Measurements from ENCODE around the gene CYB5D1.

The CYB5D1 gene

DNA sequence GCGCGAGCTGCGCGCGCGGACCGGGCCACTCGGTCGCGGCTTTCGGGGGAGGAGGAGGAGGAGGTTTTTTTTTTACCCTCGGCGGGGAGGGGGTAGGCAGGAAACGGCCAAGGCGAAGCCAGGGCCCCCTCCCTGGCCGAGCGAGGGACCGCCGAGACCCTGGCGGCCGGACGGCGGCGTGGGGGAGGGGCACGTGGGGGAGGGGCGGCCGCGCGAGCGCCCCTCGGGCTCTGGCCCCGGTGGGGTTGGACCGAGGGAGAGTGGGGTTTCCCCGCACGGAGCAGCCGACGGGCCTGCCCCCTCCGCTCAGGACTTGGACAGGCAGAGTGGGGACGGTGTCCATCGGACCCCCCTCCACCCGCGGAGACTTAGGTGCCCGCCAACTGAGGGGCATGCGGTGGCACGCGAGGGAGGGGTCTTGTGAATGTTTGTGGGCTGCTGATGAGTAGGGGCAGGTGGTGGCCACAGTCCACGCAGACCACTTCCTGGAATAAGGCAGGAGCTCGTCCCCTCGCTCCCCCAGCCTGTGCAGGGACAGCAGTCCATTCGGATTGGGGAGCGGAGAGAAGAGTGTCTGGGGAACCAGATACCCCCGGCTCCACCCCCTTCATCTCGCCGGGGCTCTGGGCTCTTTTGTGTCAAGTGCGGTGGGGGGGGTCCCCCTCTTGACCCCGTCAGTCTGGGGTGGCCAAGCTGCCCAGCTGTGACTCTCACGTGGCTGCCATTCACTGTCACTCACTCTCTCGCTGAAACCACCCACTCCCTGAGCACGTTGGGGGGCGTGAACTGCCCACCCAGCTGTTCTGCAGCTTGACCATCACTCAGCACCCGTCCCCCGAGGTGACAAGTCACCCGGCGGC lies 27.8 kb downstream of the CYB5D1 start:
- DNase-seq (ENCODE audit: low spot score), result peak; percentile 30

DNA sequence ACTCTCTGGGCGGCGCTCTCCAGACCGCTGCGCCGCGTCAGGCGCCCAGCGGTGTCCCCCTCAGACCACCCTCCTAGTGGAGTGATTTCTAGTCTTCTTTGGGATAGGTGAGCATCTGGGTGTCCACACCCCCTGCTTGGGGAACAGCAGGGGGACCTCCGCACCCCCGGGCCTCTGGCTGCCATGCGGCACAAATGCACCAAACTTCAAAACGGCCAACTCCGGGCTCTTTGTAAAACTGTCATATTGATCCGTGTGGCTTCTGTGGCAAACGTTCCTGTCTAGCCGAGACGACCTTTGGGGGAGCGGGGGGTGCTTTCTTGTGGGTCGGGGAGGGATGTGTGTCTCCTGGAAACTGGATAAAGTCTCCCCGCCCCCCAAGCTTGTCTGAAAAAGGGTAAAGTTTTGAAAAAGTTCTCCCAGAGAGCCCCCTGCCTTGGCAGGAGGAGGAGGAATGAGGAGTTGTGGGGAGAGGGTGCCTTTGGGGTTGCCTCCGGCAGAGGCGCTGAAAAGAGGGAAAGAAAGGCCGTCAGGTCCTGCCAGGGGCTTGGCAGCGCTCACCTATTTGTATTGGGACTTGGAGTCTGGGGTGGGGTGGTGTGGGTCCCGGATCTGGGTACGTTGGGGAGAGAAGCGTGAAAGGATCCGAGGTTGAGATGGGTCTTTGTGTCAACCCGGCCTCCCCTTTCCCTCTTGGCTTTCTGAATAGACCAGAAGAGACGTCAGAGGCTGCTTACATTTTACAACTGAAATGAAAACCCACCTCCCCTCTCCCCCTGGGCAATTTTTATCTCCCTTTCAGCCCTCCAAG lies 28.6 kb downstream of the CYB5D1 start:
- peak; percentile 56 for DNase-seq (ENCODE audit: low spot score)

DNA sequence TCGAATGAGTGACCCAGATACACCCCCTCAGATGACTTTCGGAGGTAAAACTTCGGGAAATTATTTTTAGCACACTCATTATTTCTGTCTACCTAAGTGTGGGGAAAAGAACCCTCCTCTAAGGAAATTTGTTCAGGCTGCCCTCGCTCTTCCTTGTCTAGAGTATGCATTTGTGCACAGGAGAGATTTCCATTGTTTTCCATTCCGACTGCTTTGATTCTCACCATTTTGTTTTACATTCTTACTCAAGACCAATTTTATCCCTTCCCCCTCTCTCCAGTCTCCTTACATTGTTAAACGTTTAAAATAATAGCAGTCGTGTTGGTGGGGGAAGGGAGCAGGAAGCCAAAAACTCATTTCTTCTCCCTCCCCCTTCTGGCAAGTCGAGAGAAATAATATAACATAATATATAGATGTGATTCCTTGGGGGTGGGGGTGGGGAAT lies 29.3 kb downstream of the CYB5D1 start:
- no peak for DNase-seq (ENCODE audit: low spot score)

DNA sequence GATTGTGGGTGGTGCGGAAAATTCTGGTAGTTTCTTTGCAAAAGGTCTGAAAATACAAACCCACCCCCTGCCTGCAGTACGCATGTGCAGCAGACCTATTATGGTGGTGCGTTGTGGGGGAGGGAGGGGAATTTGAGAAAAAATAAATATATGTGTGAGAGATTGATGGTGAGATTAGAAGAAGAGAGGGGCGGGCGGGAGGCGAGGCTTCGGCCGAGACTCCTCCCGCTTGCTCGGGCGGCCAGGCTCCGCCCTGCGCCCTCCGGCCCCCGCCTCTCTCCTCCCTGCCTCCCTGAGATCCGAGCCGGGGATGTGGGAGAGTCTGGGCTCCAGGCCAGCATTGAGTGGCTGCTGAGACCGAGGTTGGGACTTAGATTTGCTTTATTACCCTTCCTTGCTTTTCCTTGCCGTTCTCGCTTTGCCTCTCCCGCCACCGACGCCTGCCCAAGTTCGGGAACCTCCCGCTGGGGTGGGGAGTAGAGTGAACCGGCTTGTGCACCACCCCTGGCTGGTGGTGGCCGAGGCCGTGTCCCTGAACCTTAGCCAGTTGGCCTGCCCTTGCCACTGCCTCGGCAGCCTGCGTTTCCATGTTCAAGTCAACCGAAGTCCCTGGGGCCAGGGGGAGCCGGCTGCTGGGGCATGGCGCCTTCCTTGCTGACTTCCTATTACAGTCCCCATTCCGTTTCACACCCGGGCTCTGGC lies 29.8 kb downstream of the CYB5D1 start:
- DNase-seq (ENCODE audit: low spot score), result peak; percentile 96

DNA sequence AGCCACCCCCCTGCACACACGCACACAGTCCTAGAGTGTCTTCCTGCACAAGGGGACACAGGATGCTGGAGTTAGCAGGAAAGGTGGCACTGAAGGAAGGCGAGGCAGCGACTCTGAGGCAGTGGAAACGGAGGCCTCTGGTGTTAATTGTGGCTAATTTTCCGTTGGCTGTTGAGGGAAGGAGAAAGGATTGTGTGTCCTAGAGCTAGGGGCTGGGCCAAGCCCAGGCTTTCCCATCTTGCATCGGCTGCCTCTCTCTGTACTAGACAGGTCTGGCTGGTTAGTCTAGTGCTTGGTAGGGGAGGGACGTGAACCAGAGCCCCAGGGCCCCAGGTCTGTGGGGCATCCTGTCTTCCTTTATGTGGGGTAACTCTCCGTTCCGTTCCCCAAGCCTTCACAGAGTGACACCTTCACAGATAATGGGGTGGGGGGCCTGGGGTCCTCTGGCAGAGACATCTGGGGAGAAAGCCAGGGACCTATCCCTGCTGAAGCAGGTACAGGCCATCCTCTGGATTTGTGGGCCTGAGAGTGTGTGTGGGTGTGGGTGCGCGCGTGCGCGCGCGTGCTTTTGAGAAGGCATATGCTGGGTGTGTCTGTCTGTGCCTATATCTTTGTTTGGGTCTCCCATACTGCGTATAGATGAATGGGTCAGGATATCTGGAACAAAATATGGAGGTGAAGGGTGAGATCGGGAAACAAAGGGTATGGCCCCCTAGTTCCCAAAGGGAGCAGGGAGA lies 30.5 kb downstream of the CYB5D1 start, which contains the start of gene CHD3:
TSS of gene CHD3 (plus strand) at position 606 of the 737 bp plus-strand sequence. CDS start 212 bp downstream, outside the sequence.
- DNase-seq (ENCODE audit: low spot score), result peak; percentile 32

DNA sequence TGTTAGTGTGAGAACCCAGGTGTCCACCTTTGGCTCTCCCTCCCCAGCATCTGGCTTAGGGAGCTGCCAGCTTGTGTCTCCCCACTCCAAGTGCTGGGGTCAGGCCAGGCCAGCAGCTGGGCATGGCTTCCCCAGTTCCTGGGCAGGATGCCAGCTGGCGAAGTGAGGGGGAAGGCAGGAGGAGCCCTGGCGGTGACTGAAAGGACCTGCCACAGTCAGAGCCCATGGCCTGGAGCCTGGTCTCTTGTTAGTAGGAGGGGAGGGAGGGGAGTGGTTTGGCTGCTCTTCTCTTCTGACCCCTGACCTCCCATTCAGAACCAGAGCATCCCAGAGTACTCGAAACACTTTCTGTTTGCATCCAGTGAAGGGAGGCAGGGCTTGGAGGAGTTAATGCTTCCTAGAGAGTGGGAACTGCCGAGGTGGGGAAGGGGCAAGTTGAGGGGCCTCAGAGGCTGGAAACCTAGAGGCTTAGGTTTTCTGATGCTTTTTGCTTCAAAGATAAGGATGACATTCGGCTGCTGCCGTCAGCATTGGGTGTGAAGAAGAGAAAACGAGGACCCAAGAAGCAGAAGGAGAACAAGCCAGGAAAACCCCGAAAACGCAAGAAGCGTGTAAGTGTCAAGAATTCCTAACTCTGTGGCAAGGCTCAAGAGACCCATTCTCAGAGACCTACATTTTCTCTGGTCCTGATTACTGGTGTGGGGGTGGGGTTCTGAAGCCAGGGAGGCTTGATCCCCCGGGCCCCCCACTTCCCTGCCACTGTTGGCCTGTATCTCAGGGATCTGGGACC lies 31.6 kb downstream of the CYB5D1 start:
- DNase-seq (ENCODE audit: low spot score), result peak; percentile 36

DNA sequence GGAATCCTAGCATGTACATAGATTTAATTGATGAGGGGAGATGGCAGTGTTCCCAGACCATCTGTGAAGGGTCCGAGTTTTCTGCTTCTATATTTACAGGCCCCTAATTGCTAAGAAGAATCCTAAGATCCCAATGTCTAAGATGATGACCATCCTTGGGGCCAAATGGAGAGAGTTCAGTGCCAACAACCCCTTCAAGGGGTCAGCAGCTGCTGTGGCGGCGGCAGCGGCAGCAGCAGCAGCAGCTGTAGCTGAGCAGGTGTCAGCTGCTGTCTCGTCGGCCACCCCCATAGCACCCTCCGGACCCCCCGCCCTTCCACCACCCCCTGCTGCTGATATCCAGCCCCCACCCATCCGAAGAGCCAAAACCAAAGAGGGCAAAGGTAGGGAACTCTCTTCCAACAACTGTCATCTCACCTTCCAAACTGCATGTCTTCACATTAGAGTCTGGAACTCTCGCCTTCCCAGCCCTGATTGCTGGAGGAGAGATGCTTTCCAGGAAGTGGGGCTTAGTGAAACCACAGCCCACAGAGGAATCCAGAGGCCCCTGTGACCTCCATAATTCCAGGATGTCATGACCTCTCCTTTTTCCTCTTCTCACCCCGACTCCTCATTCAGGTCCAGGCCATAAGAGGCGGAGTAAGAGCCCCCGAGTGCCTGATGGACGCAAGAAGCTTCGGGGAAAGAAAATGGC lies 35.5 kb downstream of the CYB5D1 start:
- DNase-seq (ENCODE audit: low spot score), result no peak

DNA sequence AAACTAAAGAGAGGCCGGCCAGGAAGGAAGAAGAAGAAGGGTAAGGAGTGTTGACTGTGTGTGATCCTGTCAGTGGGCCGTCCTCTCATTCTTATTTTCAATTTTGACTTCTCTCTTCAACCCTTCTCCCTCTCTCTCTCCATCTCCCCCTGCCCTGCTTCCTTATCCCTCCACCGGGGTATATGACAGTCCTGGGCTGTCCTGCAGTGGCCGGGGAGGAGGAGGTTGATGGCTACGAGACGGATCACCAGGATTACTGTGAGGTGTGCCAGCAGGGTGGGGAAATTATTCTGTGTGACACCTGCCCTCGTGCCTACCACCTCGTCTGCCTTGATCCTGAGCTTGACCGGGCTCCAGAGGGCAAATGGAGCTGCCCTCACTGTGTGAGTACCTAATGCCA lies 36.4 kb downstream of the CYB5D1 start:
- DNase-seq (ENCODE audit: low spot score), result no peak

DNA sequence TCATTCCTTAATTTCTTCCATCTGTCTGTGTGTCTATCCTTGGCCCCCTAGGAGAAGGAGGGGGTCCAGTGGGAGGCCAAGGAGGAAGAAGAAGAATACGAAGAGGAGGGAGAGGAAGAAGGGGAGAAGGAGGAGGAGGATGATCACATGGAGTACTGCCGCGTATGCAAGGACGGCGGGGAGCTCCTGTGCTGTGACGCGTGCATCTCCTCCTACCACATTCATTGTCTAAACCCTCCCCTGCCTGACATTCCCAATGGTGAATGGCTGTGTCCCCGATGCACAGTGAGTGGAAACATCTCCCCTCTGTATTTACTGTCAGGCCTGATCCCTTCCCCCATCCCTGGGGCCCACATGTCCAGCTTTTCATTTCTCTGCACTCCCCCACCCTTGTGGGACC lies 37.1 kb downstream of the CYB5D1 start:
- no peak for DNase-seq (ENCODE audit: low spot score)

DNA sequence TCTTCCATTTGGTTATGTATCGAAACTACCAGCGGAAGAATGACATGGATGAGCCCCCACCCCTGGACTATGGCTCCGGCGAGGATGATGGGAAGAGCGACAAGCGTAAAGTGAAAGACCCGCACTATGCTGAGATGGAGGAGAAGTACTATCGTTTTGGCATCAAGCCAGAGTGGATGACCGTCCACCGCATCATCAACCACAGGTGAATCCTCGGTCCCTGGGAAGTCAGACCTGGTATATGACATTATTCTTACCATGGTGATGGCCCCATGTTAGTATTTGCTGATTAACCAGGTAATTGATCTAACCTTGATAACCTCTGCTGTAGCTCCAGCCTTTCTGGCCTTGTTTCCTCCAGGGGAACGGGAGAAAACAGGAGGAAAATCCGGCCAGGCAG lies 39.3 kb downstream of the CYB5D1 start:
- DNase-seq (ENCODE audit: low spot score), result no peak

DNA sequence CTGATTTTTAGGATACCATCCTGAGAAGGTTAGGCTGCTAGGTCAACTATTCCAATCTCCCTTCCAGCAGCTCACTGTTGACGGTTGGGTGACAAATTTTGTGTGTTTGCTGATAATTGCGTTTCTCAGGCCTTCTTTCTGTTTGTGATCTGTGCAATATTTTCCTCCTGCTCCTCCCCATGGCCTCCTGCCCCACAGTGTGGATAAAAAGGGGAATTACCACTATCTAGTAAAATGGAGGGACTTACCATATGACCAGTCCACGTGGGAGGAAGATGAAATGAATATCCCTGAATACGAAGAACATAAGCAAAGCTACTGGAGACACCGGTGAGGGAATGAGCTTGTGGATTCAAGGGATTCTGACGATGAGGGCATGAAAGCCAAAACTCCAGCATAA lies 40.0 kb downstream of the CYB5D1 start:
- DNase-seq (ENCODE audit: low spot score), result peak; percentile 43

DNA sequence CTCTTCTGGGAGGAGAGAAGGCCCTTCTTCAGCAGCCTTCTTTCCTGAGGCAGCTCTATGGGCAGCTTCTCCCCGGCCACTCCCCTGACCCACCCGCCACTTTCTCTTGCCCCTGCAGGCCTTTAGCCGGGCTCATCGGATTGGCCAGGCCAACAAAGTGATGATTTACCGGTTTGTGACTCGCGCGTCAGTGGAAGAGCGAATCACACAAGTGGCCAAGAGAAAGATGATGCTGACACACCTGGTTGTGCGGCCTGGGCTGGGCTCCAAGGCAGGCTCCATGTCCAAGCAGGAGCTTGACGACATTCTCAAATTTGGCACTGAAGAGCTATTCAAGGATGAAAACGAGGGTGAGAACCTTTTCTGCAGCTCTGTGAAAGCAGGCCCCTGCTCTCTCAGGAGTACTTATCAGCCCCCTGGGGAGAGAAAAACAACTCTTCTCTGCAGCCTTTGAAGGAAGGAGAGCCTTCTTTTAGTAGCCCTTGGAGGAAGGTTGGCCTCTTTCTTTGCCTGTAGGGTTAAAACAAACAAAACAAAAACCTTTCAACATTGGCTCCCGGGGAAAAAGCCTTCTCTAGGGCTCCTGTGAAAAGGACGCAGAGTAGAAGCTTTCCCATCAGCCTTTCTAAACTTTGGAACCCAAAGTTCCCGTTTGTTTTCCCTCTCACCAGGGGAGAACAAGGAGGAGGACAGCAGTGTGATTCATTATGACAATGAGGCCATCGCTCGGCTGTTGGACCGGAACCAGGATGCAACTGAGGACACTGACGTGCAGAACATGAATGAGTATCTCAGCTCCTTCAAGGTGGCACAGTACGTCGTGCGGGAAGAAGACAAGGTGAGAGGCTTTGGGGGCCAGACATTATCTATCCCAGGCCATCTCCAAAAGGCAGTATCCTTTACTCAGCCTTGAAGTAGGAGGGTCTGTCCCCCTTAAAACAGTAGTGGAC lies 45.6 kb downstream of the CYB5D1 start:
- DNase-seq (ENCODE audit: low spot score), result no peak

DNA sequence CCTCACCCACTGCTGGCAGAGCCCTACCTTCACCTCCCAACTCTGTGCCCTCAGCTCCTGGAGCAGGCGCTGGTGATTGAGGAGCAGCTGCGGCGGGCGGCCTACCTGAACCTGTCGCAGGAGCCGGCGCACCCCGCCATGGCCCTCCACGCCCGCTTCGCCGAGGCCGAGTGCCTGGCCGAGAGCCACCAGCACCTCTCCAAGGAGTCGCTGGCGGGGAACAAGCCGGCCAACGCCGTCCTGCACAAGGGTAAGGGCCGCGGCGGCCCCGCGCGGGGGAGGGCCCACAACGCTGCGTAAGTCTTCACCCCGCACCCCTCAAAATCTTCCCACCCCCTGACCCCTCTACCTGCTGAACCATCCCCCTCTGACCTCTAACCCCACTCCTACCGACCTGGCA lies 51.3 kb downstream of the CYB5D1 start:
- no peak for DNase-seq (ENCODE audit: low spot score)

DNA sequence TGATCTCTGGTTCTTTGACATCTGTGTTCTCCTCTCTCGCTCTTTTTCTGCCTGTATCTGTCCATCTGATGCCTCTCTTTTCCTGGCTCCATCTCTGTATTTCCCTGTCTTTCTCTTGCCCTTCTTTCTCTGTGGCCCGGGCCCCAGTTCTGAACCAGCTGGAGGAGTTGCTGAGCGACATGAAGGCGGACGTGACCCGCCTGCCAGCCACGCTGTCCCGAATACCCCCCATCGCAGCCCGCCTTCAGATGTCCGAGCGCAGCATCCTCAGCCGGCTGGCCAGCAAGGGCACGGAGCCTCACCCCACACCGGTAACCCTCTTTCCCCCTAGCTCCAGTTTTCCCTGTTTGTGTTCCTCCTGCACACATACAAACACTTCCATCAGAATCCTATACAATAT lies 52.5 kb downstream of the CYB5D1 start:
- no peak for DNase-seq (ENCODE audit: low spot score)

DNA sequence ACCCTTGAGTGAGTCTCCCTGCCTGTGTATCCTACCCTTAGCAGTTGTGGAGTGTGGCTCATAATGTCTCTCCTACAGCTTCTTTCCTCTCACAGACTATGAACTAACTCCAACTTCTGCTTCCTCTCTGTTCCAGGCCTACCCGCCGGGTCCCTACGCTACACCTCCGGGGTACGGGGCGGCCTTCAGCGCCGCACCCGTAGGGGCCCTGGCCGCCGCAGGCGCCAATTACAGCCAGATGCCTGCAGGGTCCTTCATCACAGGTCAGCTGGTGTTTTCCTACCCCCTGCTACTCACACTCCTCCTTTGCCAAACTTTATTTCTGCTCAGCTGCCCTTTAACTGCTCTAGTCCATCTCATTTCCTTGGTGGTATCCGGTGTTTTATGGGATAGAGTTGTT lies 52.9 kb downstream of the CYB5D1 start:
- no peak for DNase-seq (ENCODE audit: low spot score)

DNA sequence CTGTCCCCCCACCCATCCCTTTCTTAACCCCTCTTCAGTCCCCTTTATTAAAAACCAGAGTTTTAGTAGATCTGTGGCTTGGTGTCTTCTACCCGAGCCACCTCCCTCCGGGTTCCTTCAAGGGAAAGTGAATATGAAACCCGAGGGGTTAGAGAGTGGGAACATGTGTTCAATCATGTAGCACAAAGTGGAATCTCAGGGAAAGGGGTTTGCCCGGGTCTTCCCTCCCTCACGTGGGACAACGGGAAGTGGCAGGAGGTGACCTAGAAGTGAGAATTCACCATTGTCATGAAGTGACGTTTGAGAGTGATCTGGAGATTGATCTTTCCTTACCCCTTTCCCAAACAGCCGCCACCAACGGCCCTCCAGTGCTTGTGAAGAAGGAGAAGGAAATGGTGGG lies 53.3 kb downstream of the CYB5D1 start:
- DNase-seq (ENCODE audit: low spot score), result no peak
